Epithelial cell of proximal tubule (primary cell): ENCODE data around the gene CHST15. TPM values are rescaled to one million over a fixed set of nuclear protein-coding genes. Genes with fewer than 3 reads are reported as not detected.
A peak's percentile ranks its signal among the peaks of the same experiment; 100 is the strongest.

Experiments used
- DNase-seq: peaks from one replicate; pipeline ENCODE4 v3.0.0-alpha.2; 2011; ENCODE audit warnings: low read depth
- H3K4me3 ChIP-seq: 2 replicates; pipeline ENCODE4 v1.5.1; 2011; ENCODE audit warnings: low read depth, mild to moderate bottlenecking, low read length
- total RNA-seq: library from RNA; depleted of rRNA; stranded (reverse); fragments of >200 nt; gene quantifications from 2 replicates; pipeline ENCODE4 v1.2.3, GENCODE V29; 2015
- TF ChIP-seq, protein P1 (sequence below): conservative IDR thresholded peaks from 2 replicates; pipeline ENCODE4 v1.5.1; 2012; ENCODE audit warnings: low read depth, mild to moderate bottlenecking, low read length

The CHST15 gene
- total RNA-seq, 1 donor from 2014 or later: 20.6 TPM

DNA sequence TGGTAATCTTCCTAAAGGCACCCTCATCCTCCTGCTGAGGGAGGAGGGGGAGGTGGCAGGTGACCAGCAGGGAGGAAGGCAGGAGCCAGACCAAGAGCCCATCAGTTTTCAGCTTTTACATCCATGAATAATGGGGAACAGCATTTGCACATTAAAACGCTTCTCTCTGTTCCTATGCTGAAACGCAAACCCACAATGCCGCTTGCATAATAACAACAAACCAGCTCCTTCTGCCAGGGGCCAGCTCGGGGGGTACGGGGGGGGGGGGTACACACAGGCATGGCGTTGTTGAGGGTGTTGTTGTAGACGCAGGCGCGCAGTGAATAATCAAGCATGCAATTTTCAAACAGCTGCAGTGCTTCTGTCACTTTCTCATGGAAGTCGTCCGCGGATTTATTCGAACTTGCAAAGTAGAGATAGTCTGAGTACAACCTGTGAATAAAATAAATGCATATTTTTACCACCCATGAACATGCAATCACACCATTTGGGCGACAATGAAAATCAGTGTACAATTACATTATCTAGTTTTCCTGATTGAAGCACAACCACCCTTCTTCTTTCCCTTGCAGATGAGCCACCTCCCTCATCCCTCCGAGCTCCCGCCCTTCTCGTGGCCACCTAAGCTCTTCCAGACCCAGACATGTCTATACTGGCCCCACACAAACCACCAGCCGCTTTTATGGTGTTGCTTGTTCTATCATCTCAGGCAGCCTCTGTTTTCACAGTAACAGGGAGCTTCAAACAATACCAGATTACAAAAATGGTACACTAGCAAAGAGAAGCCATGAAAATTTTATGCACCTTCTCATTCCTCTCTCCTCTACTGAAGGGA, 72.2 kb downstream of the CHST15 start:
- TF ChIP-seq, protein P1, sequence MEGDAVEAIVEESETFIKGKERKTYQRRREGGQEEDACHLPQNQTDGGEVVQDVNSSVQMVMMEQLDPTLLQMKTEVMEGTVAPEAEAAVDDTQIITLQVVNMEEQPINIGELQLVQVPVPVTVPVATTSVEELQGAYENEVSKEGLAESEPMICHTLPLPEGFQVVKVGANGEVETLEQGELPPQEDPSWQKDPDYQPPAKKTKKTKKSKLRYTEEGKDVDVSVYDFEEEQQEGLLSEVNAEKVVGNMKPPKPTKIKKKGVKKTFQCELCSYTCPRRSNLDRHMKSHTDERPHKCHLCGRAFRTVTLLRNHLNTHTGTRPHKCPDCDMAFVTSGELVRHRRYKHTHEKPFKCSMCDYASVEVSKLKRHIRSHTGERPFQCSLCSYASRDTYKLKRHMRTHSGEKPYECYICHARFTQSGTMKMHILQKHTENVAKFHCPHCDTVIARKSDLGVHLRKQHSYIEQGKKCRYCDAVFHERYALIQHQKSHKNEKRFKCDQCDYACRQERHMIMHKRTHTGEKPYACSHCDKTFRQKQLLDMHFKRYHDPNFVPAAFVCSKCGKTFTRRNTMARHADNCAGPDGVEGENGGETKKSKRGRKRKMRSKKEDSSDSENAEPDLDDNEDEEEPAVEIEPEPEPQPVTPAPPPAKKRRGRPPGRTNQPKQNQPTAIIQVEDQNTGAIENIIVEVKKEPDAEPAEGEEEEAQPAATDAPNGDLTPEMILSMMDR: no peak
- no peak for DNase-seq
- H3K4me3 ChIP-seq: no peak overlapping the region

DNA sequence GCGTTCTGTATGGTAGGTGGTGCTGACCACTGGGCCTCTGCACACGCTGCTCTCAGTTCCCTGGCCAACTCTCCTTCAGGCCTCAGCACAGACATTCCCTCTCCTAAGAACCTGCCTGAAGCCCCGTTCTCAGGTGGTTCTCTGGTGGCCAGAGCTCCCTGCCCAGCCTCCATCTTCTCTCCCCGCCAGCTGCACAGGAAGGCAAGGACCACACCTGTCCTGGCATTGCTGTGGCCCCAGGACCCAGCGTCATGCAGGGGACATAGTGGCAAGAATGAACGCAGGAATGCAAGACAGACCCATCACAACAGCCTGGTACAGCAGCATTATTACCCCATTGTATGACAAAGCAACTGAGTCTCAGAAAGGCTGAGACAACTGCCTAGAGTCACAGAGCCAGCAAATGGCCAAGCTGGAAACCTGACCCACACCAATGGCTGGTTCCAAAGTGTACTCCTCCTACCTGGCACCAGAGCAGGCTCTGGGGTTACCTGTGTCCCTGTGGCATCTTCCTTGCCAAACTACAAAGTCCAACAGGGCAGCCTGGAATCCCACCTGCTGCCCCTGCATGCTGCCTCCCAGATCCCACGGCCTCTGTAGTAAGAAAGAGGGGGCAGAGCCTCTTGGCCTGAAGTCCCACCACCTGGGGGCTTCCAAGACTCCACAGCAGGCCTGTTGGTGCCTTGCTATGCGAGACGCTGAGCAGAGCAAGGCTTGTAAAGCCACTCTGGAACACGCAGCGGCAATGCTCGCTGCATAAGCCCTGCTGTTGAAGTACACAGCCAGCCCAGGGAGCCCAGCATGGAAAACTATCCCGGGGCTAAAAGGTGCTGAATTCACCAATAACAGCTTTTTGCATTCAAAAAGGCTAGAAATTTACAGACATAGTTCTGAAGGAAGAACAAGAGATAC, 73.3 kb downstream of the CHST15 start:
- TF ChIP-seq, protein P1: no peak
- no peak overlapping the region for H3K4me3 ChIP-seq
- DNase-seq: no peak

DNA sequence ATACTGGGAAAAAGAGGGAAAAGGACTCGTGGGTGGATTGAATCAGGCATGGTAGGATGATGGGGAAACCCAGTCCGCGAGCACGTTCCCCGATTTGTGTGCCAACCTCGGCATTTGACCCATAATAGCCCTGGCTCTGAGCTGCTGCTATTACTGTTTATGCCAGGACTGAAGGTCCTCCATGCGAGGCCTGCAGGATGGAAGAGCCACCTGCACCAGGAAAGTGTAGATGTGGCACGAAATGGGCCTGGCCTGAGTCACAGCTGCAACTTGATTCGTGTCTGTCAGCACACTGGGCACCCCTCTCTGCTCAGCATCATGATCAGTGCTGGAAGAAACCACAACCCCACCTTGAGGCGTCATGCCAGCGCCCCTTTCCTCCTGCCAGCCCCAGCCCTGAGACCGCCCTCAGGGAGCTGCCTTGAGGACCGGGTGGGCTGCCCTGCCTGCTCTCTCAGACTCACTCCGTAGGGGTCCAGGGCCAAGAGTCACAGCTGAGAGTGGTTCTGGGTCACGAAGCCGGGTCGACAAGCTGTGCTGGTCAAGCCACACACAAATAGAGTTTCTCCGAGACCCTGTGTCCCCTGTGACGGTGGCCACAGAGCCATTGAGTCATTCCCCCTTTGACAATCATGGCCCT, 74.4 kb downstream of the CHST15 start:
- TF ChIP-seq, protein P1: no peak
- DNase-seq: no peak
- no peak overlapping the region for H3K4me3 ChIP-seq

DNA sequence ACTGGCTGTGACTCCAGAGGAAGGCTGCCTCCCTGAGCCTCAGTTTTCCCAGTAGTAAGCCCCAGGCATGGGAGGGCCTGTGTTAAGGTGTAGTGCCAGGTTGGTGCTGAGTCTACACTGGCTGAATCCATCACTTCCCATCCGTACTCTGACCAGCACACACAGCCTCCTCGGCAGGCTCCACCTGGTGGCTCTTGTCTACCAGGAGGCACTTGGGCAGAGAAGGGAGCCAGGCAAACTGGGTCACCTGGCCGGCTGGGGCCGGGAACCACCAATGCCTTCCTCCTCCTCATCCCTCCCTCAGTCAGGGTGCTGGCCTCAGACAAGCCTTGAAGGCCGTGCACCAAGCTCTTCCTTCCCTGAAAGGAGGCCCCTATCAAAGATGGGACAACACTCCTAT, 75.7 kb downstream of the CHST15 start:
- no peak overlapping the region for H3K4me3 ChIP-seq
- DNase-seq: no peak
- TF ChIP-seq, protein P1: peak; percentile 14

DNA sequence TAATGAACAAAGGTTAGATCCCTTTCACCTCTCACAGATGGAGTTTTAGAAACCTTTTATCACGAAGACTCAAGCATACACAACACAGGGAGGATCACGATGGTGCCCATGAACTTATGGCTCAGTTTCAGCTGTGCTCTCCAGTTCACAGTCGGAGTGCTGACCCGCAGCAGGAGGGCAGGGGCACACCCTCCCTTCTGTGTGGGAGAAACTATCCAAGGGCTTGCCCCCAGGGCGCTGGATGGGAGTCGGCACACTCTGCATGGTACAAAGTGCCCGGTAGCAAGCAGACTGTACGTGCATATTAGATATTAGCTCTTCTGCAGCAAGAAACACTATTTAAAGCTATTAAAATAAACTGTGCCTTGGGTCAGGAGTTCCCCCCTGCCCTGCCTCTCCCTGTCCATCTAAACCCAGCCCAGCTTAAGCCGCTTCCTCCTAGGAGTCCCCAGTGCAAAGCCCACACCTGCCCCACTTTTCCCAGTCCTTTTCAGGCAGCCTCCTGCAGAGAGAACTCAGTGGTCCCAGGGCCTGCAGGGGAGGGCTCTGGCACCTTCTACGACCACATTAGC, 76.5 kb downstream of the CHST15 start:
- TF ChIP-seq, protein P1: no peak
- no peak for DNase-seq
- H3K4me3 ChIP-seq: no peak overlapping the region

DNA sequence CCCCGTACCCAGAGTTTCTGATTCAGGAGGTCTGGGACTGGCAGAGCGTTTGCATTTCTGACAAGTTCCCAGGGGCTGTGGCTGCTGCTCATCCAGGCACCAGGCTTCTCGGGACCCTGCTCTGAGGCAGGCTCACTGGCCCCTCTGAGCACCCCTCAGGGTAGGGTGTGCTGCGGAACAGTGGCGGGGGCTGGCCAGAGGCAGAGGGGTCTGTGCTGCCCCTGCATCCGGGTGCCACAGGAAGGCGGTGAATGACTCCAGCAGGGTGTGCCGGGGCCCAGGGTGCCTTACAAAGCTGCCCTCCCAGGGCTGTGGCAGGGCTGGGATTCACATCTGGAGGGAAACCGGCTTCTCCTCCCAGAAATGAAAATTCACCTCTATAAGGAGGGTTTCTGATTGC, 77.4 kb downstream of the CHST15 start:
- TF ChIP-seq, protein P1: no peak
- DNase-seq: no peak
- no peak overlapping the region for H3K4me3 ChIP-seq
